Testis (tissue), 3 donors: ENCODE data around the gene TPPP2. TPM values are rescaled to one million over a fixed set of nuclear protein-coding genes. Genes with fewer than 3 reads are reported as not detected.

Experiments
- DNase-seq: peaks from one replicate; pipeline ENCODE4 v3.0.0-alpha.2; 2019
- H3K27ac ChIP-seq, 2 donors: fragments of 200-600 bp; sonication (generic); one replicate each; pipeline ENCODE4 v1.5.1; 2019
- H3K27me3 ChIP-seq: fragments of 200-600 bp; sonication (generic); one replicate; pipeline ENCODE4 v1.5.1; 2019
- H3K36me3 ChIP-seq: fragments of 200-600 bp; sonication (generic); one replicate; pipeline ENCODE4 v1.5.1; 2017; ENCODE audit warnings: low read depth; ENCODE audit errors: missing control alignments
- H3K4me1 ChIP-seq: fragments of 200-600 bp; sonication (generic); one replicate; pipeline ENCODE4 v1.5.1; 2019
- H3K4me3 ChIP-seq, 2 donors: fragments of 200-600 bp; sonication (generic); one replicate each; pipeline ENCODE4 v1.5.1; 2017 to 2019
- H3K9me3 ChIP-seq: fragments of 200-600 bp; sonication (generic); one replicate; pipeline ENCODE4 v1.5.1; 2017
- POLR2A ChIP-seq: fragments of 450-650 bp; IDR thresholded peaks from one replicate; pipeline ENCODE4 v1.6.1; 2017; ENCODE audit warnings: antibody characterized with exemption, mild to moderate bottlenecking, moderate library complexity
- WGBS, 2 donors: methylation state at CpG; one replicate each; pipeline ENCODE4 v1.1.5; 2018; 5-methylcytosine and 5-hydroxymethylcytosine counted together
- intact Hi-C: fragments of 100-400 bp; cut with DNase I; formaldehyde crosslinking; loops from one replicate; pipeline ENCODE4 v1.15.1; 2023; ENCODE audit warnings: low total_unique reads
- microRNA-seq, 2 donors: library from miRNA; unstranded; fragments of <30 nt; microRNA quantifications; one replicate each; pipeline ENCODE4, GENCODE V29; 2016; ENCODE audit warnings: borderline number of aligned reads in 2 of 2, borderline replicate concordance in 1 of 2
- polyA plus RNA-seq: library from polyadenylated mRNA; stranded (reverse); fragments of 350-450 nt; fragmentation: Illumina TruSeq; extraction: RNeasy Lipid Tissue Mini Kit (QIAGEN cat#74804); gene quantifications from one replicate; pipeline ENCODE4 v1.2.3, GENCODE V29; 2014; ENCODE audit warnings: low read depth, low replicate concordance; ENCODE audit not compliant: insufficient read depth
- total RNA-seq, 2 donors: library from RNA; depleted of rRNA; stranded (reverse); fragments of >200 nt; gene quantifications; one replicate each; pipeline ENCODE4 v1.2.3, GENCODE V29; 2016
- TF ChIP-seq, protein P1 (sequence below), 3 experiments: fragments of 450-650 bp in 2 of 3; fragments of 200-600 bp in 1 of 3; sonication (generic) in 1 of 3; IDR thresholded peaks; one replicate each; pipeline ENCODE4 v1.5.1; 2016 to 2019; ENCODE audit warnings: antibody characterized with exemption in 3 of 3, mild to moderate bottlenecking in 2 of 3, moderate library complexity in 1 of 3

Gene TPPP2
- total and polyA plus RNA-seq, 3 donors from 2014 or later = 94.3 to 490 (median 201) TPM

DNA sequence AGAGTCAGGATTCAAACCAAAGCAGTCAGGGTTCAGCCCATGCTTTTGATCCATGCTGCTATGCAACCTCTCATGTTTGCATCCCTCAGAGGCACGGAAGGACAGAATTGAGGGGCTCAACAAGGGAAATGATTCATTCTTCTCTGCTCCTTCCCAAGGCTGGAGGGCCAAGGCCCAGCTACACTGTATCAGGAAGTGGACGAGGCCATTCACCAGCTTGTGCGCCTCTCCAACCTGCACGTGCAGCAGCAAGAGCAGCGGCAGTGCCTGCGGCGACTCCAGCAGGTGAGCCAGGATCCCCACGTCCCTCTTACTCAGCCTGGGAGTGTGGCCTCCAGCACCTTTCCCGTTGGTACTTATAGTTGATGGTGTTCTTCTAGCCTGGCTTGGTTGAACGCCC lies 48.7 kb downstream of the TPPP2 start:
- no peaks in the 10 kb centered on the region for H3K36me3 ChIP-seq

DNA sequence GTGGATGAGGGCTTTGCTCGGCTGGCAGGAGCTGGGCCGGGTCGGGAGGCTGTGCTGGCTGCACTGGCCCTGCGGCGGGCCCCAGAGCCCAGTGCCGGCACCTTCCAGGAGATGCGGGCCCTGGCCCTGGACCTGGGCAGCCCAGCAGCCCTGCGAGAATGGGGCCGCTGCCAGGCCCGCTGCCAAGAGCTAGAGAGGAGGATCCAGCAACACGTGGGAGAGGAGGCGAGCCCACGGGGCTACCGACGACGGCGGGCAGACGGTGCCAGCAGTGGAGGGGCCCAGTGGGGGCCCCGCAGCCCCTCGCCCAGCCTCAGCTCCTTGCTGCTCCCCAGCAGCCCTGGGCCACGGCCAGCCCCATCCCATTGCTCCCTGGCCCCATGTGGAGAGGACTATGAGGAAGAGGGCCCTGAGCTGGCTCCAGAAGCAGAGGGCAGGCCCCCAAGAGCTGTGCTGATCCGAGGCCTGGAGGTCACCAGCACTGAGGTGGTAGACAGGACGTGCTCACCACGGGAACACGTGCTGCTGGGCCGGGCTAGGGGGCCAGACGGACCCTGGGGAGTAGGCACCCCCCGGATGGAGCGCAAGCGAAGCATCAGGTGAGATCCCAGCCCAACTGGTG lies 51.6 kb downstream of the TPPP2 start:
- 85 to 100% methylated on average over 1 to 29 of the region's 30 CpGs for WGBS, 2 donors
- no peak overlapping the region for H3K27ac ChIP-seq
- H3K36me3 ChIP-seq = no peaks in the 10 kb centered on the region
- H3K9me3 ChIP-seq = no peaks in the 10 kb centered on the region
- no peak for DNase-seq
- no peaks in the 10 kb centered on the region for H3K4me1 ChIP-seq
- TF ChIP-seq POLR2A = no peak
- TF ChIP-seq, protein P1, sequence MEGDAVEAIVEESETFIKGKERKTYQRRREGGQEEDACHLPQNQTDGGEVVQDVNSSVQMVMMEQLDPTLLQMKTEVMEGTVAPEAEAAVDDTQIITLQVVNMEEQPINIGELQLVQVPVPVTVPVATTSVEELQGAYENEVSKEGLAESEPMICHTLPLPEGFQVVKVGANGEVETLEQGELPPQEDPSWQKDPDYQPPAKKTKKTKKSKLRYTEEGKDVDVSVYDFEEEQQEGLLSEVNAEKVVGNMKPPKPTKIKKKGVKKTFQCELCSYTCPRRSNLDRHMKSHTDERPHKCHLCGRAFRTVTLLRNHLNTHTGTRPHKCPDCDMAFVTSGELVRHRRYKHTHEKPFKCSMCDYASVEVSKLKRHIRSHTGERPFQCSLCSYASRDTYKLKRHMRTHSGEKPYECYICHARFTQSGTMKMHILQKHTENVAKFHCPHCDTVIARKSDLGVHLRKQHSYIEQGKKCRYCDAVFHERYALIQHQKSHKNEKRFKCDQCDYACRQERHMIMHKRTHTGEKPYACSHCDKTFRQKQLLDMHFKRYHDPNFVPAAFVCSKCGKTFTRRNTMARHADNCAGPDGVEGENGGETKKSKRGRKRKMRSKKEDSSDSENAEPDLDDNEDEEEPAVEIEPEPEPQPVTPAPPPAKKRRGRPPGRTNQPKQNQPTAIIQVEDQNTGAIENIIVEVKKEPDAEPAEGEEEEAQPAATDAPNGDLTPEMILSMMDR (IDR thresholded peaks at IDR 0.05) = no peak
- intact Hi-C loops = no loop called here
- no peaks in the 10 kb centered on the region for H3K27me3 ChIP-seq
- H3K4me3 ChIP-seq = no peak overlapping the region

More for the DNA sequence above, 48.7 kb downstream of the TPPP2 start:
- no peaks in the 10 kb centered on the region for H3K4me1 ChIP-seq
- WGBS, 2 donors = 76 to 86% methylated on average over 10 of the region's 10 CpGs
- TF ChIP-seq, protein P1 (IDR thresholded peaks at IDR 0.05) = no peak
- TF ChIP-seq POLR2A = no peak
- no peak overlapping the region for H3K27ac ChIP-seq
- no peaks in the 10 kb centered on the region for H3K27me3 ChIP-seq
- H3K4me3 ChIP-seq = no peak overlapping the region
- no peaks in the 10 kb centered on the region for H3K9me3 ChIP-seq
- intact Hi-C loops = no loop called here
- DNase-seq = no peak

Small RNA genes within 50 kb of the gene (microRNA-seq; reads per million reads assigned to microRNA genes)
- 0 reads per million in 2 donors for gene MIR6717

Other genes with a start within 250 kb of the TPPP2 start
- 1 to 10 TPM in 1 of 2 donors, under 1 TPM in 1; 0.71 to 7.4 TPM for gene RNASE6, start 248.9 kb upstream of the TPPP2 start, total RNA-seq
- 11.0 TPM for gene RNASE6, start 248.9 kb upstream of the TPPP2 start, polyA plus RNA-seq
- gene RNASE1, start 227.4 kb upstream of the TPPP2 start, total RNA-seq = 1,000 to 10,000 TPM; 2,192 to 2,939 TPM
- 1,880 TPM for gene RNASE1, start 227.4 kb upstream of the TPPP2 start, polyA plus RNA-seq
- under 1 TPM; 0.50 to 0.63 TPM for gene RNASE3, start 138.8 kb upstream of the TPPP2 start, total RNA-seq
- 1.4 TPM for gene RNASE3, start 138.8 kb upstream of the TPPP2 start, polyA plus RNA-seq
- gene RNASE2, start 74.7 kb upstream of the TPPP2 start, total RNA-seq = not detected
- 0.65 TPM for gene RNASE2, start 74.7 kb upstream of the TPPP2 start, polyA plus RNA-seq
- 10 to 100 TPM; 93.2 to 93.4 TPM for gene METTL17, start 40.2 kb upstream of the TPPP2 start, total RNA-seq
- gene METTL17, start 40.2 kb upstream of the TPPP2 start, polyA plus RNA-seq = 68.9 TPM
- gene SLC39A2, start 30.9 kb upstream of the TPPP2 start, total RNA-seq = under 1 TPM; 0.24 to 0.31 TPM
- not detected for gene SLC39A2, start 30.9 kb upstream of the TPPP2 start, polyA plus RNA-seq
- 100 to 1,000 TPM in 1 of 2 donors, 10 to 100 TPM in 1; 98.4 to 106 TPM for gene NDRG2, start 5.2 kb upstream of the TPPP2 start, total RNA-seq
- 85.6 TPM for gene NDRG2, start 5.2 kb upstream of the TPPP2 start, polyA plus RNA-seq
- not detected for gene RNASE13, start 4.6 kb downstream of the TPPP2 start, total RNA-seq
- gene RNASE13, start 4.6 kb downstream of the TPPP2 start, polyA plus RNA-seq = not detected
- under 1 TPM; 0.43 to 0.55 TPM for gene RNASE7, start 12.1 kb downstream of the TPPP2 start, total RNA-seq
- 0.24 TPM for gene RNASE7, start 12.1 kb downstream of the TPPP2 start, polyA plus RNA-seq
- gene RNASE8, start 27.6 kb downstream of the TPPP2 start, total RNA-seq = not detected
- gene RNASE8, start 27.6 kb downstream of the TPPP2 start, polyA plus RNA-seq = not detected
- 10 to 100 TPM; 30.5 to 36.9 TPM for gene ARHGEF40, start 40.1 kb downstream of the TPPP2 start, total RNA-seq
- 22.0 TPM for gene ARHGEF40, start 40.1 kb downstream of the TPPP2 start, polyA plus RNA-seq
- 10 to 100 TPM; 42.8 to 64.8 TPM for gene ZNF219, start 68.4 kb downstream of the TPPP2 start, total RNA-seq
- gene ZNF219, start 68.4 kb downstream of the TPPP2 start, polyA plus RNA-seq = 17.7 TPM
- under 1 TPM in 1 of 2 donors, not detected in 1; 0.50 TPM for gene TMEM253, start 70.8 kb downstream of the TPPP2 start, total RNA-seq
- 0.65 TPM for gene TMEM253, start 70.8 kb downstream of the TPPP2 start, polyA plus RNA-seq
- gene OR5AU1, start 125.8 kb downstream of the TPPP2 start, total RNA-seq = under 1 TPM in 1 of 2 donors, not detected in 1; 0.43 TPM
- gene OR5AU1, start 125.8 kb downstream of the TPPP2 start, polyA plus RNA-seq = not detected
- gene HNRNPC, start 239.2 kb downstream of the TPPP2 start, total RNA-seq = 100 to 1,000 TPM; 317 to 399 TPM
- 443 TPM for gene HNRNPC, start 239.2 kb downstream of the TPPP2 start, polyA plus RNA-seq
- 10 to 100 TPM; 35.7 to 38.9 TPM for gene RPGRIP1, start 249.9 kb downstream of the TPPP2 start, total RNA-seq
- gene RPGRIP1, start 249.9 kb downstream of the TPPP2 start, polyA plus RNA-seq = 110 TPM